OCI-LY1 (cell line): ENCODE data around the gene TCN2.

ENCODE experiments used
- EZH2 ChIP-seq: fragments of 200-600 bp; sonication (generic), shearing (Covaris generic); IDR thresholded peaks from 2 replicates; pipeline ENCODE4 v1.8.0; 2017; ENCODE audit warnings: borderline replicate concordance, mixed run types, mild to moderate bottlenecking, antibody characterized with exemption, low read length, moderate library complexity, mixed read lengths
- TF ChIP-seq, protein P1 (sequence below): fragments of 200-600 bp; sonication (generic), shearing (Covaris generic); IDR thresholded peaks from 2 replicates; pipeline ENCODE4 v1.5.1; 2017; ENCODE audit warnings: mild to moderate bottlenecking, antibody characterized with exemption, low read length, moderate library complexity, mixed read lengths

DNA sequence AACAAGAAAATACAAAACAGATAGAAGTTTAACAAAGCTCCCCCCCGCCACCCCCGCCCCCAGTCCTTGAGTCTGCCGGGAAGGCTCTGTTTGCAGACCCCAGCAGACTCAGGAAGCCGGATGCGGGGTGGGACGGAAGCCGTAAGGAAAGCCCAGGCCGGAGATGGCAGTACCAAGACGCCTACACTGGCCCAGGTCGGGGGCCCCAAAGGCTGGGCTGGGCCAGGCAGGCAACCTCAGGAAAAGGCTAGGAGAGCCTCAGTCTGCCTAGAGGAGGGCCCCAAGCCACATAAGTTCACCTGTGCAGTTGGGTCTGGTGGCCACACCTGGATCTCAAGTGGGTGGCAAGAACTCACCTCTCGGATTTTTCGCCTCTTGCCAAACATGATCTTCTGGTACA is 28.5 kb upstream of the TCN2 start:
- TF ChIP-seq, protein P1, sequence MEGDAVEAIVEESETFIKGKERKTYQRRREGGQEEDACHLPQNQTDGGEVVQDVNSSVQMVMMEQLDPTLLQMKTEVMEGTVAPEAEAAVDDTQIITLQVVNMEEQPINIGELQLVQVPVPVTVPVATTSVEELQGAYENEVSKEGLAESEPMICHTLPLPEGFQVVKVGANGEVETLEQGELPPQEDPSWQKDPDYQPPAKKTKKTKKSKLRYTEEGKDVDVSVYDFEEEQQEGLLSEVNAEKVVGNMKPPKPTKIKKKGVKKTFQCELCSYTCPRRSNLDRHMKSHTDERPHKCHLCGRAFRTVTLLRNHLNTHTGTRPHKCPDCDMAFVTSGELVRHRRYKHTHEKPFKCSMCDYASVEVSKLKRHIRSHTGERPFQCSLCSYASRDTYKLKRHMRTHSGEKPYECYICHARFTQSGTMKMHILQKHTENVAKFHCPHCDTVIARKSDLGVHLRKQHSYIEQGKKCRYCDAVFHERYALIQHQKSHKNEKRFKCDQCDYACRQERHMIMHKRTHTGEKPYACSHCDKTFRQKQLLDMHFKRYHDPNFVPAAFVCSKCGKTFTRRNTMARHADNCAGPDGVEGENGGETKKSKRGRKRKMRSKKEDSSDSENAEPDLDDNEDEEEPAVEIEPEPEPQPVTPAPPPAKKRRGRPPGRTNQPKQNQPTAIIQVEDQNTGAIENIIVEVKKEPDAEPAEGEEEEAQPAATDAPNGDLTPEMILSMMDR, result no peak
- TF ChIP-seq EZH2, result no peak
